Measurements from ENCODE around the gene TSPAN4. TPM values are rescaled to one million over a fixed set of nuclear protein-coding genes. Genes with fewer than 3 reads are reported as not detected.

The TSPAN4 gene
- total and polyA plus RNA-seq, 9 of the 15 experiments (the other 6 are each of a cell fraction or from before 2014, with no cell fraction given): 0.07 to 31.0 (median 15.7) TPM

- TF ChIP-seq GTF2B (IDR thresholded peaks at IDR 0.05; ENCODE audit: extremely low read depth, insufficient read length) (no peak), FOXA3 (CRISPR knock-in tag; conservative IDR thresholded peaks at IDR 0.05 in 1 of 2, IDR thresholded peaks at IDR 0.05 in 1 of 2) (no peak), PPARD (CRISPR knock-in tag; IDR thresholded peaks at IDR 0.05) (no peak), THRB (CRISPR knock-in tag; conservative IDR thresholded peaks at IDR 0.05) (no peak), MAZ (CRISPR knock-in tag; conservative IDR thresholded peaks at IDR 0.05 in 1 of 2, IDR thresholded peaks at IDR 0.05 in 1 of 2) (peak; percentile 33 to 46; a peak in 2 of 4 replicates), LARP7 (IDR thresholded peaks at IDR 0.05) (no peak), NR3C1 (CRISPR knock-in tag; IDR thresholded peaks at IDR 0.05) (peak; percentile 72), PHF20 (IDR thresholded peaks at IDR 0.05; ENCODE audit: partially characterized antibody) (no peak), PHTF2 (CRISPR knock-in tag; IDR thresholded peaks at IDR 0.05) (no peak), MBD2 (IDR thresholded peaks at IDR 0.05; ENCODE audit: borderline replicate concordance, low read depth) (peak; percentile 13; the same call in 1 of the 2 replicates), RBM17 (IDR thresholded peaks at IDR 0.05; ENCODE audit: borderline replicate concordance, low read depth, low read length) (no peak), GTF2F1 (IDR thresholded peaks at IDR 0.05; ENCODE audit: low read depth, low read length) (no peak), E2F8 (IDR thresholded peaks at IDR 0.05; ENCODE audit: low read depth, partially characterized antibody) (no peak), MXI1 (IDR thresholded peaks at IDR 0.05; ENCODE audit: low read depth, low read length) (no peak), ZNF134 (CRISPR knock-in tag; conservative IDR thresholded peaks at IDR 0.05) (no peak), SRSF7 (optimal IDR thresholded peaks at IDR 0.05; ENCODE audit: low read depth, low read length) (no peak), TAF9B (IDR thresholded peaks at IDR 0.05; ENCODE audit: partially characterized antibody) (no peak)
- TF ChIP-seq, protein P1, sequence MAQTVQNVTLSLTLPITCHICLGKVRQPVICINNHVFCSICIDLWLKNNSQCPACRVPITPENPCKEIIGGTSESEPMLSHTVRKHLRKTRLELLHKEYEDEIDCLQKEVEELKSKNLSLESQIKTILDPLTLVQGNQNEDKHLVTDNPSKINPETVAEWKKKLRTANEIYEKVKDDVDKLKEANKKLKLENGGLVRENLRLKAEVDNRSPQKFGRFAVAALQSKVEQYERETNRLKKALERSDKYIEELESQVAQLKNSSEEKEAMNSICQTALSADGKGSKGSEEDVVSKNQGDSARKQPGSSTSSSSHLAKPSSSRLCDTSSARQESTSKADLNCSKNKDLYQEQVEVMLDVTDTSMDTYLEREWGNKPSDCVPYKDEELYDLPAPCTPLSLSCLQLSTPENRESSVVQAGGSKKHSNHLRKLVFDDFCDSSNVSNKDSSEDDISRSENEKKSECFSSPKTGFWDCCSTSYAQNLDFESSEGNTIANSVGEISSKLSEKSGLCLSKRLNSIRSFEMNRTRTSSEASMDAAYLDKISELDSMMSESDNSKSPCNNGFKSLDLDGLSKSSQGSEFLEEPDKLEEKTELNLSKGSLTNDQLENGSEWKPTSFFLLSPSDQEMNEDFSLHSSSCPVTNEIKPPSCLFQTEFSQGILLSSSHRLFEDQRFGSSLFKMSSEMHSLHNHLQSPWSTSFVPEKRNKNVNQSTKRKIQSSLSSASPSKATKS (CRISPR knock-in tag; IDR thresholded peaks at IDR 0.05): no peak
- TF ChIP-seq, protein P2, sequence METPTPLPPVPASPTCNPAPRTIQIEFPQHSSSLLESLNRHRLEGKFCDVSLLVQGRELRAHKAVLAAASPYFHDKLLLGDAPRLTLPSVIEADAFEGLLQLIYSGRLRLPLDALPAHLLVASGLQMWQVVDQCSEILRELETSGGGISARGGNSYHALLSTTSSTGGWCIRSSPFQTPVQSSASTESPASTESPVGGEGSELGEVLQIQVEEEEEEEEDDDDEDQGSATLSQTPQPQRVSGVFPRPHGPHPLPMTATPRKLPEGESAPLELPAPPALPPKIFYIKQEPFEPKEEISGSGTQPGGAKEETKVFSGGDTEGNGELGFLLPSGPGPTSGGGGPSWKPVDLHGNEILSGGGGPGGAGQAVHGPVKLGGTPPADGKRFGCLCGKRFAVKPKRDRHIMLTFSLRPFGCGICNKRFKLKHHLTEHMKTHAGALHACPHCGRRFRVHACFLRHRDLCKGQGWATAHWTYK (CRISPR knock-in tag; IDR thresholded peaks at IDR 0.05): peak; percentile 16; the same call in 1 of the 2 replicates
These were observed 68.6 kb downstream of the TSPAN4 start (continued) for GRCh38 chr11:911031-911889.

Data from K562 (cell line).